GM21723 (cell line): ENCODE measurements around the gene INPP5K.
A peak's percentile ranks its signal among the peaks of the same experiment; 100 is the strongest.
"Not testable (repeated sequence)": the region's sequence is repeated elsewhere in the genome, so short reads cannot be mapped to it uniquely, and the experiment has no call there.

Experiments used
- ATAC-seq: cut with Tn5 transposase; IDR thresholded peaks from one replicate; pipeline ENCODE4 v1.9.1; 2021; ENCODE audit warnings: mild to moderate bottlenecking, moderate library complexity; ENCODE audit not compliant: unreplicated experiment

INPP5K gene

GRCh38 chr17:1508709-1509108, 7.7 kb downstream of the INPP5K start:
- not testable (repeated sequence) for ATAC-seq

GRCh38 chr17:1506649-1507267, 9.7 kb downstream of the INPP5K start:
- ATAC-seq, result no peak

GRCh38 chr17:1505586-1505985, 10.8 kb downstream of the INPP5K start:
- no peak for ATAC-seq

- ATAC-seq, result no peak
Observed at GRCh38 chr17:1504866-1505265, 11.5 kb downstream of the INPP5K start.

- ATAC-seq, result no peak
Observed at GRCh38 chr17:1503699-1504098, 12.7 kb downstream of the INPP5K start.

- ATAC-seq, result no peak
Observed at GRCh38 chr17:1498869-1499268, 17.5 kb downstream of the INPP5K start.

- no peak for ATAC-seq
Observed at GRCh38 chr17:1498233-1498632, 18.2 kb downstream of the INPP5K start.

GRCh38 chr17:1497831-1498230, 18.6 kb downstream of the INPP5K start:
- no peak for ATAC-seq

GRCh38 chr17:1496869-1497268, 19.5 kb downstream of the INPP5K start:
- ATAC-seq, result no peak

GRCh38 chr17:1495265-1495989, 21.0 kb downstream of the INPP5K start:
- no peak for ATAC-seq

- ATAC-seq, result no peak
Observed at GRCh38 chr17:1494736-1495253, 21.6 kb downstream of the INPP5K start.

- ATAC-seq, result no peak
Observed at GRCh38 chr17:1494203-1494602, 22.2 kb downstream of the INPP5K start.

GRCh38 chr17:1493291-1493980, 23.0 kb downstream of the INPP5K start:
- ATAC-seq, result no peak

- ATAC-seq, result no peak
Observed at GRCh38 chr17:1492249-1493206, 23.9 kb downstream of the INPP5K start, which contains the start of gene MYO1C. MYO1C (minus strand) TSS chr17:1492686; CDS start chr17:1492487, 199 bp downstream.

GRCh38 chr17:1491443-1492248, 24.8 kb downstream of the INPP5K start:
- ATAC-seq, result peak; percentile 50

GRCh38 chr17:1490643-1491442, 25.6 kb downstream of the INPP5K start:
- peak; percentile 61 for ATAC-seq

GRCh38 chr17:1488826-1489270, 27.6 kb downstream of the INPP5K start:
- ATAC-seq, result no peak

- peak; percentile 29 for ATAC-seq
Observed at GRCh38 chr17:1487939-1488825, 28.2 kb downstream of the INPP5K start.
